Measurements from ENCODE around the gene CEP128. TPM values are rescaled to one million over a fixed set of nuclear protein-coding genes. Genes with fewer than 3 reads are reported as not detected.

The CEP128 gene
- polyA plus RNA-seq, 1 of the 3 experiments (the other 2 are of a cell fraction) = 1.2 TPM

- Histone ChIP-seq H3K36me3 (replicated peaks in 1 of 2; ENCODE audit: control insufficient read depth in 1 of 2, insufficient read depth in 2 of 2, low read length in 1 of 2) (no peaks in the 10 kb centered on the region), H3F3A (replicated peaks; ENCODE audit: insufficient read depth) (no peaks in the 10 kb centered on the region), H3K4me1 (ENCODE audit: control insufficient read depth in 1 of 2, insufficient read depth in 2 of 2, low read depth in 1 of 2, low read length in 1 of 2) (no peaks in the 10 kb centered on the region), H3K79me2 (ENCODE audit: insufficient read depth) (no peaks in the 10 kb centered on the region), H3K9ac (no peak overlapping the region), H4K20me1 (ENCODE audit: insufficient read depth) (no peaks in the 10 kb centered on the region), H3K27ac (ENCODE audit: low read depth in 2 of 2, low read length in 1 of 2) (no peak overlapping the region), H3K27me3 (ENCODE audit: insufficient read depth) (no peaks in the 10 kb centered on the region), H2AFZ (ENCODE audit: low read depth) (no peak overlapping the region), H3K9me2 (0 out of 2 replicates have a peak, but pooled peaks cover 5% of the 10 kb centered on the region), H3K4me2 (no peak overlapping the region), H3K4me3 (ENCODE audit: low read depth in 2 of 2, low read length in 1 of 2) (no peak overlapping the region), H3K9me3 (no peaks in the 10 kb centered on the region)
- TF ChIP-seq TCF12 (IDR thresholded peaks at IDR 0.05) (no peak), RCOR1 (IDR thresholded peaks at IDR 0.05; ENCODE audit: low read length) (no peak), USF1 (IDR thresholded peaks at IDR 0.05; ENCODE audit: borderline replicate concordance, low read depth) (no peak), USF2 (IDR thresholded peaks at IDR 0.05; ENCODE audit: borderline replicate concordance, low read depth, low read length) (no peak), FOXJ3 (CRISPR knock-in tag; IDR thresholded peaks at IDR 0.05) (no peak), CTCF (IDR thresholded peaks at IDR 0.05) (no peak), JUND (IDR thresholded peaks at IDR 0.05) (no peak), CHD2 (IDR thresholded peaks at IDR 0.05; ENCODE audit: low read length, partially characterized antibody) (no peak), MXI1 (IDR thresholded peaks at IDR 0.05; ENCODE audit: low read depth, low read length) (no peak)
- POLR2A ChIA-PET = no interaction called here
- CTCF ChIA-PET = no interaction called here
- WGBS (ENCODE audit: low lambda C conversion rate) = 93% methylated on average over 5 of the region's 5 CpGs
- no peak for DNase-seq
Measured at GRCh38 chr14:80645667-80646413, 295.7 kb downstream of the CEP128 start.

GRCh38 chr14:80644826-80645225 is 296.7 kb downstream of the CEP128 start:
- peaks cover 7% of the 10 kb centered on the region for H3F3A ChIP-seq (replicated peaks; ENCODE audit: insufficient read depth)
- DNase-seq = no peak
- no peaks in the 10 kb centered on the region for H3K27me3 ChIP-seq (ENCODE audit: insufficient read depth)
- no peak overlapping the region for H3K9ac ChIP-seq
- H4K20me1 ChIP-seq (ENCODE audit: insufficient read depth) = no peaks in the 10 kb centered on the region
- peaks cover 0 to 4% of the 10 kb centered on the region in 2 experiments; a peak in 2 of 4 replicates for H3K4me1 ChIP-seq (ENCODE audit: control insufficient read depth in 1 of 2, insufficient read depth in 2 of 2, low read depth in 1 of 2, low read length in 1 of 2)
- H3K79me2 ChIP-seq (ENCODE audit: insufficient read depth) = no peaks in the 10 kb centered on the region
- ChIA-PET CTCF (no interaction called here), POLR2A (no interaction called here)
- no peak overlapping the region for H2AFZ ChIP-seq (ENCODE audit: low read depth)
- no peaks in the 10 kb centered on the region for H3K9me3 ChIP-seq
- no peak overlapping the region for H3K27ac ChIP-seq (ENCODE audit: low read depth in 2 of 2, low read length in 1 of 2)
- no peak overlapping the region for H3K4me3 ChIP-seq (ENCODE audit: low read depth in 2 of 2, low read length in 1 of 2)
- 0 out of 2 replicates have a peak, but pooled peaks cover 6% of the 10 kb centered on the region for H3K9me2 ChIP-seq
- no peaks in the 10 kb centered on the region for H3K36me3 ChIP-seq (replicated peaks in 1 of 2; ENCODE audit: control insufficient read depth in 1 of 2, insufficient read depth in 2 of 2, low read length in 1 of 2)
- WGBS (ENCODE audit: low lambda C conversion rate) = 74% methylated on average over 2 of the region's 2 CpGs
- no peak overlapping the region for H3K4me2 ChIP-seq
- TF ChIP-seq PBX3 (IDR thresholded peaks at IDR 0.05) (no peak), YY1 (IDR thresholded peaks at IDR 0.05; ENCODE audit: low read depth) (no peak), TEAD4 (IDR thresholded peaks at IDR 0.05; ENCODE audit: borderline replicate concordance, insufficient read depth) (no peak), MXI1 (IDR thresholded peaks at IDR 0.05; ENCODE audit: low read depth, low read length) (no peak), CTCF (IDR thresholded peaks at IDR 0.05) (no peak), MAX (IDR thresholded peaks at IDR 0.05; ENCODE audit: low read depth) (no peak), TAF1 (IDR thresholded peaks at IDR 0.05; ENCODE audit: borderline replicate concordance, low read depth, low read length) (no peak), USF2 (IDR thresholded peaks at IDR 0.05; ENCODE audit: borderline replicate concordance, low read depth, low read length) (no peak), NFIC (IDR thresholded peaks at IDR 0.05; ENCODE audit: borderline replicate concordance) (no peak)

Measured in SK-N-SH (cell line).